H9 (cell line): ENCODE measurements around the gene FLVCR1. TPM values are rescaled to one million over a fixed set of nuclear protein-coding genes. Genes with fewer than 3 reads are reported as not detected.

Source experiments
- DNase-seq: peaks from one replicate; pipeline ENCODE4 v3.0.0-alpha.2; 2017
- H2AFZ ChIP-seq: one replicate; pipeline ENCODE4 v1.6.1; 2013; ENCODE audit warnings: mild to moderate bottlenecking, low read length, control low read depth, moderate library complexity
- H2AK5ac ChIP-seq: 2 replicates; pipeline ENCODE4 v1.6.1; 2013; ENCODE audit warnings: low read length, control low read depth, mixed read lengths; ENCODE audit not compliant: insufficient read length
- H2BK120ac ChIP-seq: one replicate; pipeline ENCODE4 v1.6.1; 2013; ENCODE audit warnings: low read depth, mild to moderate bottlenecking, low read length, control low read depth, inconsistent platforms; ENCODE audit not compliant: poor library complexity, severe bottlenecking
- H2BK12ac ChIP-seq: 2 replicates; pipeline ENCODE4 v1.6.1; 2013; ENCODE audit warnings: low read length, control low read depth, mixed read lengths, low read depth; ENCODE audit not compliant: insufficient read length
- H2BK15ac ChIP-seq: 2 replicates; pipeline ENCODE4 v1.6.1; 2013; ENCODE audit warnings: low read depth, low read length, control low read depth
- H2BK20ac ChIP-seq: one replicate; pipeline ENCODE4 v1.6.1; 2013; ENCODE audit warnings: low read depth, mild to moderate bottlenecking, low read length, control low read depth, inconsistent platforms; ENCODE audit not compliant: poor library complexity, severe bottlenecking
- H2BK5ac ChIP-seq: 2 replicates; pipeline ENCODE4 v1.6.1; 2013; ENCODE audit warnings: low read length, control low read depth, mixed read lengths; ENCODE audit not compliant: insufficient read length
- H3K14ac ChIP-seq: 2 replicates; pipeline ENCODE4 v1.6.1; 2013; ENCODE audit warnings: low read length, control low read depth; ENCODE audit not compliant: insufficient read depth
- H3K18ac ChIP-seq: 2 replicates; pipeline ENCODE4 v1.6.1; 2013; ENCODE audit warnings: low read depth, mild to moderate bottlenecking, mixed read lengths, low read length, control low read depth; ENCODE audit not compliant: insufficient read length
- H3K23ac ChIP-seq: 2 replicates; pipeline ENCODE4 v1.6.1; 2013; ENCODE audit warnings: low read length, control low read depth, mixed read lengths, low read depth; ENCODE audit not compliant: insufficient read length
- H3K23me2 ChIP-seq: 2 replicates; pipeline ENCODE4 v1.6.1; 2013; ENCODE audit warnings: low read depth, mild to moderate bottlenecking, mixed read lengths, low read length, control low read depth; ENCODE audit not compliant: insufficient read length, poor library complexity, severe bottlenecking
- H3K27ac ChIP-seq: 2 replicates; pipeline ENCODE4 v1.5.1; 2013; ENCODE audit warnings: low read length, control low read depth, mixed read lengths, low read depth; ENCODE audit not compliant: insufficient read length
- H3K27me3 ChIP-seq: 2 replicates; pipeline ENCODE4 v1.6.1; 2013; ENCODE audit warnings: low read length, control low read depth, inconsistent platforms; ENCODE audit not compliant: insufficient read depth
- H3K4ac ChIP-seq: 2 replicates; pipeline ENCODE4 v1.6.1; 2013; ENCODE audit warnings: low read depth, mild to moderate bottlenecking, control low read depth, inconsistent platforms, low read length, moderate library complexity
- H3K4me1 ChIP-seq: 2 replicates; pipeline ENCODE4 v1.6.1; 2013; ENCODE audit warnings: low read length, control low read depth, inconsistent platforms; ENCODE audit not compliant: insufficient read depth
- H3K4me2 ChIP-seq: 2 replicates; pipeline ENCODE4 v1.6.1; 2013; ENCODE audit warnings: low read length, control low read depth, mixed read lengths; ENCODE audit not compliant: insufficient read length, insufficient read depth
- H3K56ac ChIP-seq: 2 replicates; pipeline ENCODE4 v1.6.1; 2013; ENCODE audit warnings: low read depth, mild to moderate bottlenecking, mixed read lengths, low read length, control low read depth; ENCODE audit not compliant: insufficient read length
- H3K79me1 ChIP-seq: 2 replicates; pipeline ENCODE4 v1.6.1; 2013; ENCODE audit warnings: low read depth, mild to moderate bottlenecking, moderate library complexity, low read length, control low read depth, inconsistent platforms; ENCODE audit not compliant: insufficient read depth, poor library complexity, severe bottlenecking
- H3K79me2 ChIP-seq: 2 replicates; pipeline ENCODE4 v1.6.1; 2013; ENCODE audit warnings: low read length, control low read depth, inconsistent platforms; ENCODE audit not compliant: insufficient read depth
- H3K9ac ChIP-seq: 2 replicates; pipeline ENCODE4 v1.6.1; 2013; ENCODE audit warnings: low read length, control low read depth, mixed read lengths; ENCODE audit not compliant: insufficient read length; ENCODE audit errors: extremely low read depth
- H3K9me3 ChIP-seq: one replicate; pipeline ENCODE4 v1.6.1; 2013; ENCODE audit warnings: low read depth, low read length, inconsistent platforms; ENCODE audit not compliant: control insufficient read depth
- H3T11ph ChIP-seq: one replicate; pipeline ENCODE4 v1.6.1; 2013; ENCODE audit warnings: mild to moderate bottlenecking, low read length, control low read depth, inconsistent platforms
- H4K20me1 ChIP-seq: one replicate; pipeline ENCODE4 v1.6.1; 2013; ENCODE audit not compliant: control insufficient read depth, insufficient read length, insufficient read depth
- H4K5ac ChIP-seq: 2 replicates; pipeline ENCODE4 v1.6.1; 2013; ENCODE audit warnings: low read depth, mild to moderate bottlenecking, mixed read lengths, low read length, control low read depth; ENCODE audit not compliant: insufficient read length
- H4K8ac ChIP-seq: replicated peaks from 2 replicates; pipeline ENCODE4 v1.6.1; 2013; ENCODE audit warnings: low read length, control low read depth, mixed read lengths, low read depth; ENCODE audit not compliant: insufficient read length
- H4K91ac ChIP-seq: 2 replicates; pipeline ENCODE4 v1.6.1; 2013; ENCODE audit warnings: low read depth, mild to moderate bottlenecking, moderate library complexity, mixed read lengths, low read length, control low read depth; ENCODE audit not compliant: insufficient read length
- H3K27ac Mint-ChIP-seq, 3 experiments: 2 replicates in 2 of 3; 3 replicates in 1 of 3; pipeline ENCODE4 v1.8.0; 2020 to 2021; ENCODE audit warnings: mixed read lengths in 3 of 3, mild to moderate bottlenecking in 1 of 3, moderate library complexity in 1 of 3
- H3K27me3 Mint-ChIP-seq: 2 replicates; pipeline ENCODE4 v1.8.0; 2021; ENCODE audit warnings: low read depth, mild to moderate bottlenecking, moderate library complexity, mixed read lengths
- H3K36me3 Mint-ChIP-seq, 3 experiments: 2 replicates in 2 of 3; 3 replicates in 1 of 3; pipeline ENCODE4 v1.8.0; 2020 to 2021; ENCODE audit warnings: low read depth in 3 of 3, mixed read lengths in 3 of 3; ENCODE audit not compliant: insufficient read depth in 1 of 3
- H3K4me1 Mint-ChIP-seq, 2 experiments: 2 replicates each; pipeline ENCODE4 v1.8.0; 2020; ENCODE audit warnings: mixed read lengths in 2 of 2
- H3K4me3 Mint-ChIP-seq, 2 experiments: 2 replicates in 1 of 2; 3 replicates in 1 of 2; pipeline ENCODE4 v1.8.0; 2020 to 2021; ENCODE audit warnings: mild to moderate bottlenecking in 2 of 2, mixed read lengths in 2 of 2, moderate library complexity in 1 of 2
- H3K9me3 Mint-ChIP-seq, 2 experiments: 2 replicates in 1 of 2; 3 replicates in 1 of 2; pipeline ENCODE4 v1.8.0; 2020; ENCODE audit warnings: mild to moderate bottlenecking in 2 of 2, mixed read lengths in 2 of 2, moderate library complexity in 1 of 2
- WGBS: extraction: QIAGEN DNeasy Blood & Tissue Kit; methylation state at CpG from one replicate; pipeline ENCODE4 v1.1.7; 2013; ENCODE audit warnings: missing lambda C conversion rate, low lambda C conversion rate, mixed read lengths; ENCODE audit not compliant: insufficient read length; ENCODE audit errors: extremely low coverage; 5-methylcytosine and 5-hydroxymethylcytosine counted together
- total RNA-seq: library from RNA; stranded (reverse); gene quantifications from 2 replicates; pipeline ENCODE4 v1.2.1, GENCODE V29; 2021
- TF ChIP-seq, protein P1 (sequence below): fragments of 200-600 bp; sonication (generic); conservative IDR thresholded peaks from 3 replicates; pipeline ENCODE4 v1.8.0; 2021; ENCODE audit warnings: antibody characterized with exemption, mild to moderate bottlenecking

Gene FLVCR1
- total RNA-seq, 1 experiment from 2014 or later, result 55.2 TPM

- H4K20me1 ChIP-seq, result no peaks in the 10 kb centered on the region
- TF ChIP-seq, protein P1, sequence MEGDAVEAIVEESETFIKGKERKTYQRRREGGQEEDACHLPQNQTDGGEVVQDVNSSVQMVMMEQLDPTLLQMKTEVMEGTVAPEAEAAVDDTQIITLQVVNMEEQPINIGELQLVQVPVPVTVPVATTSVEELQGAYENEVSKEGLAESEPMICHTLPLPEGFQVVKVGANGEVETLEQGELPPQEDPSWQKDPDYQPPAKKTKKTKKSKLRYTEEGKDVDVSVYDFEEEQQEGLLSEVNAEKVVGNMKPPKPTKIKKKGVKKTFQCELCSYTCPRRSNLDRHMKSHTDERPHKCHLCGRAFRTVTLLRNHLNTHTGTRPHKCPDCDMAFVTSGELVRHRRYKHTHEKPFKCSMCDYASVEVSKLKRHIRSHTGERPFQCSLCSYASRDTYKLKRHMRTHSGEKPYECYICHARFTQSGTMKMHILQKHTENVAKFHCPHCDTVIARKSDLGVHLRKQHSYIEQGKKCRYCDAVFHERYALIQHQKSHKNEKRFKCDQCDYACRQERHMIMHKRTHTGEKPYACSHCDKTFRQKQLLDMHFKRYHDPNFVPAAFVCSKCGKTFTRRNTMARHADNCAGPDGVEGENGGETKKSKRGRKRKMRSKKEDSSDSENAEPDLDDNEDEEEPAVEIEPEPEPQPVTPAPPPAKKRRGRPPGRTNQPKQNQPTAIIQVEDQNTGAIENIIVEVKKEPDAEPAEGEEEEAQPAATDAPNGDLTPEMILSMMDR, result no peak
- no peak overlapping the region for H4K91ac ChIP-seq
- no peaks in the 10 kb centered on the region for H3K27me3 ChIP-seq
- H2BK120ac ChIP-seq, result no peak overlapping the region
- Mint-ChIP-seq H3K4me3 (peak overlapping the region; percentile 39 to 58; a peak in 3 of 5 replicates), H3K27me3 (no peaks in the 10 kb centered on the region), H3K9me3 (no peaks in the 10 kb centered on the region), H3K36me3 (peaks cover 12 to 46% (median 34%) of the 10 kb centered on the region in 3 experiments), H3K27ac (peak overlapping the region; percentile 85 to 98 (median 97)), H3K4me1 (peaks cover 50 to 61% of the 10 kb centered on the region in 2 experiments)
- no CpG with 5 or more reads among the region's 9 CpGs for WGBS
- H3T11ph ChIP-seq, result no peak overlapping the region
- no peak overlapping the region for H4K5ac ChIP-seq
- H2BK12ac ChIP-seq, result no peak overlapping the region
- no peak overlapping the region for H4K8ac ChIP-seq
- no peak overlapping the region for H2AK5ac ChIP-seq
- H3K23me2 ChIP-seq, result no peaks in the 10 kb centered on the region
- H3K79me2 ChIP-seq, result no peaks in the 10 kb centered on the region; the same call in 1 of the 2 replicates
- no peaks in the 10 kb centered on the region for H3K9me3 ChIP-seq
- no peak overlapping the region for H3K4ac ChIP-seq
- H3K79me1 ChIP-seq, result no peaks in the 10 kb centered on the region
- H3K14ac ChIP-seq, result 0 out of 2 replicates have a peak overlapping the region, but pooled peaks have one; percentile 16
- H3K23ac ChIP-seq, result no peak overlapping the region
- no peaks in the 10 kb centered on the region; the same call in 1 of the 2 replicates for H3K4me1 ChIP-seq
- no peak overlapping the region for H2BK20ac ChIP-seq
- no peak overlapping the region for H3K27ac ChIP-seq
- no peak overlapping the region for H2AFZ ChIP-seq
- H3K9ac ChIP-seq, result no peak overlapping the region
- peak overlapping the region; percentile 31 for H3K4me2 ChIP-seq
- no peak overlapping the region for H2BK15ac ChIP-seq
- H3K56ac ChIP-seq, result no peak overlapping the region
- DNase-seq, result no peak
- no peak overlapping the region for H2BK5ac ChIP-seq
- H3K18ac ChIP-seq, result no peak overlapping the region
Measured at GRCh38 chr1:212917134-212917485, 59.0 kb downstream of the FLVCR1 start.
